Neutrophil (primary cell): ENCODE results near the gene FGD2.

Experiments used
- H3K27ac ChIP-seq: fragments of 200-600 bp; sonication (generic); 2 replicates; pipeline ENCODE4 v1.5.1; 2016; ENCODE audit warnings: mild to moderate bottlenecking, moderate library complexity
- H3K27me3 ChIP-seq: fragments of 200-600 bp; sonication (generic); 2 replicates; pipeline ENCODE4 v1.6.0; 2016; ENCODE audit warnings: mild to moderate bottlenecking
- H3K36me3 ChIP-seq: fragments of 200-600 bp; sonication (generic); 2 replicates; pipeline ENCODE4 v1.5.1; 2017
- H3K4me1 ChIP-seq, 2 experiments: fragments of 200-600 bp in 1 of 2; sonication (generic) in 1 of 2; 1 replicate in 1 of 2; 2 replicates in 1 of 2; pipeline versions ENCODE4 v1.5.1 to v1.6.1; 2013 to 2016; ENCODE audit warnings: low read depth in 1 of 2, low read length in 1 of 2, mild to moderate bottlenecking in 1 of 2, moderate library complexity in 1 of 2; ENCODE audit not compliant: control insufficient read depth in 1 of 2, insufficient read depth in 1 of 2
- H3K4me3 ChIP-seq, 2 experiments: fragments of 200-600 bp in 1 of 2; sonication (generic) in 1 of 2; 1 replicate in 1 of 2; 2 replicates in 1 of 2; pipeline ENCODE4 v1.5.1; 2013 to 2016; ENCODE audit warnings: low read depth in 1 of 2, low read length in 1 of 2, mild to moderate bottlenecking in 1 of 2, moderate library complexity in 1 of 2
- H3K9me3 ChIP-seq: fragments of 200-600 bp; sonication (generic); 2 replicates; pipeline ENCODE4 v1.5.1; 2016
- CTCF ChIP-seq: fragments of 200-600 bp; sonication (generic); IDR thresholded peaks from 2 replicates; pipeline ENCODE4 v1.5.1; 2016; ENCODE audit warnings: antibody characterized with exemption

Gene FGD2

GRCh38 chr6:36969988-36970891 is 35.2 kb upstream of the FGD2 start:
- Histone ChIP-seq H3K36me3 (peaks cover 91% of the 10 kb centered on the region), H3K4me3 (no peak overlapping the region), H3K27ac (no peak overlapping the region), H3K27me3 (no peaks in the 10 kb centered on the region), H3K9me3 (no peaks in the 10 kb centered on the region), H3K4me1 (no peaks in the 10 kb centered on the region)
- no peak for TF ChIP-seq CTCF

- no peak overlapping the region for H3K27ac ChIP-seq
- no peaks in the 10 kb centered on the region for H3K27me3 ChIP-seq
- H3K4me3 ChIP-seq, result no peak overlapping the region
- H3K36me3 ChIP-seq, result peaks cover 98% of the 10 kb centered on the region
- H3K4me1 ChIP-seq, result no peaks in the 10 kb centered on the region
- no peak for TF ChIP-seq CTCF
- no peaks in the 10 kb centered on the region for H3K9me3 ChIP-seq
These were observed 34.3 kb upstream of the FGD2 start for GRCh38 chr6:36970892-36971842.

GRCh38 chr6:36971921-36972673 is 33.4 kb upstream of the FGD2 start:
- Histone ChIP-seq H3K36me3 (peaks cover 100% of the 10 kb centered on the region), H3K9me3 (no peaks in the 10 kb centered on the region), H3K4me1 (no peaks in the 10 kb centered on the region), H3K27me3 (no peaks in the 10 kb centered on the region), H3K4me3 (no peak overlapping the region), H3K27ac (no peak overlapping the region)
- TF ChIP-seq CTCF, result no peak

- H3K4me1 ChIP-seq, result no peaks in the 10 kb centered on the region
- H3K27ac ChIP-seq, result no peak overlapping the region
- no peak for TF ChIP-seq CTCF
- no peaks in the 10 kb centered on the region for H3K9me3 ChIP-seq
- no peaks in the 10 kb centered on the region for H3K27me3 ChIP-seq
- H3K36me3 ChIP-seq, result peaks cover 100% of the 10 kb centered on the region
- H3K4me3 ChIP-seq, result no peak overlapping the region
These were observed 32.3 kb upstream of the FGD2 start for GRCh38 chr6:36973190-36973589.

GRCh38 chr6:36973647-36974046 is 31.8 kb upstream of the FGD2 start:
- Histone ChIP-seq H3K4me1 (no peaks in the 10 kb centered on the region), H3K9me3 (no peaks in the 10 kb centered on the region), H3K27me3 (no peaks in the 10 kb centered on the region), H3K36me3 (peaks cover 100% of the 10 kb centered on the region), H3K27ac (no peak overlapping the region), H3K4me3 (no peak overlapping the region)
- no peak for TF ChIP-seq CTCF
